ENCODE data around the gene AGTRAP. TPM values are rescaled to one million over a fixed set of nuclear protein-coding genes. Genes with fewer than 3 reads are reported as not detected.

Gene AGTRAP
- total and polyA plus RNA-seq, 2 of the 8 experiments (the other 6 are each of a cell fraction or from before 2014, with no cell fraction given) = 69.7 to 192 TPM

- TF ChIP-seq EGR1 (IDR thresholded peaks at IDR 0.05; ENCODE audit: borderline replicate concordance, low read depth, low read length) = no peak
- TF ChIP-seq GTF2F1 (IDR thresholded peaks at IDR 0.05; ENCODE audit: borderline replicate concordance, low read depth, low read length) = no peak
- TF ChIP-seq SAP30 (IDR thresholded peaks at IDR 0.05; ENCODE audit: insufficient read depth, insufficient replicate concordance, low read length) = no peak
- no peak for TF ChIP-seq TAF7 (optimal IDR thresholded peaks at IDR 0.05; ENCODE audit: borderline replicate concordance, low read depth, low read length)
- TF ChIP-seq E2F6 (IDR thresholded peaks at IDR 0.05) = no peak
- no peak for TF ChIP-seq SIRT6 (IDR thresholded peaks at IDR 0.05; ENCODE audit: low read length)
- no peak for TF ChIP-seq SP1 (IDR thresholded peaks at IDR 0.05; ENCODE audit: low read depth, low read length)
- TF ChIP-seq NRF1 (IDR thresholded peaks at IDR 0.05; ENCODE audit: low read depth, low read length) = no peak
- TF ChIP-seq BCL11A (IDR thresholded peaks at IDR 0.05; ENCODE audit: low read depth in 2 of 2, low read length in 2 of 2) = no peak
- TF ChIP-seq CEBPB (IDR thresholded peaks at IDR 0.05; ENCODE audit: low read depth, low read length) = no peak
These were observed 34.4 kb upstream of the AGTRAP start (continued) for GRCh38 chr1:11701551-11701961.

Measured in H1 (cell line).